Measurements from ENCODE around the gene FEZF1. TPM values are rescaled to one million over a fixed set of nuclear protein-coding genes. Genes with fewer than 3 reads are reported as not detected.

The FEZF1 gene
- total and polyA plus RNA-seq, 2 of the 4 experiments (the other 2 are of a cell fraction) = not detected

GRCh38 chr7:122303531-122304318 is 825 bp downstream of the FEZF1 start:
- in situ Hi-C loops (cut with MboI; ENCODE audit: low sequenced_read_pairs) = no loop called here
- intact Hi-C loops (cut with micrococcal nuclease) = no loop called here

More at GRCh38 chr7:122303531-122304318, 825 bp downstream of the FEZF1 start:
- no peaks in the 10 kb centered on the region for H3K79me1 ChIP-seq (ENCODE audit: low read depth in 1 of 2, low read length in 2 of 2)
- no peak overlapping the region for H2AK9ac ChIP-seq (replicated peaks; ENCODE audit: low read depth, low read length, poor library complexity)
- H3K4me3 ChIP-seq (ENCODE audit: insufficient read depth, low read depth, low read length) = no peak overlapping the region
- BruUV-seq (replicated peaks) = no TSS peak
- H3K9me1 ChIP-seq (ENCODE audit: insufficient read depth, low read length) = no peaks in the 10 kb centered on the region
- no peak overlapping the region for H4K8ac ChIP-seq (ENCODE audit: low read depth in 2 of 2, low read length in 2 of 2)
- dilution Hi-C loops (cut with HindIII; ENCODE audit: low sequenced_read_pairs, unreplicated experiment) = no loop called here
- H3K4ac ChIP-seq (ENCODE audit: low read depth, low read length) = no peak overlapping the region
- no peaks in the 10 kb centered on the region for H3K36me3 ChIP-seq (ENCODE audit: control insufficient read depth, insufficient read depth, low read length)
- H2BK5ac ChIP-seq (ENCODE audit: low read depth, low read length, poor library complexity, severe bottlenecking) = no peak overlapping the region
- ATAC-seq (ENCODE audit: low read depth) (no peak), DNase-seq (no peak)
- ChIA-PET CTCF (no interaction called here), POLR2A (ENCODE audit: unreplicated experiment) (no interaction called here)
- no peak overlapping the region for H2AK5ac ChIP-seq (ENCODE audit: low read depth, low read length)
- no peak overlapping the region for H3K23ac ChIP-seq (ENCODE audit: low read depth, low read length)
- H2BK20ac ChIP-seq (ENCODE audit: low read depth, low read length) = no peak overlapping the region
- no peak overlapping the region for H3K18ac ChIP-seq (ENCODE audit: low read depth, low read length)
- H2BK15ac ChIP-seq (ENCODE audit: low read depth, low read length) = no peak overlapping the region
- no peaks in the 10 kb centered on the region for H3K4me1 ChIP-seq (ENCODE audit: control insufficient read depth, insufficient read depth, low read length)
- 4% methylated on average over 19 of the region's 48 CpGs; no CpG with 5 or more reads in 1 of the 2 experiments for WGBS, 2 experiments (ENCODE audit: extremely low coverage in 2 of 2, insufficient read length in 1 of 2)
- H3K27ac ChIP-seq (ENCODE audit: insufficient read depth, low read length) = no peak overlapping the region
- H4K91ac ChIP-seq (ENCODE audit: insufficient read depth, low read depth, low read length) = no peak overlapping the region
- no peak overlapping the region for H4K5ac ChIP-seq (ENCODE audit: low read depth, low read length)
- no peak overlapping the region for H3K4me2 ChIP-seq (ENCODE audit: low read depth, low read length)
- no peak overlapping the region for H2AFZ ChIP-seq (replicated peaks; ENCODE audit: low read length, poor library complexity)
- no peak overlapping the region for H2BK120ac ChIP-seq (ENCODE audit: low read depth, low read length)
- H3K14ac ChIP-seq (replicated peaks; ENCODE audit: low read depth, low read length) = no peak overlapping the region
- TF ChIP-seq RFX5 (IDR thresholded peaks at IDR 0.05; ENCODE audit: low read depth, low read length) (no peak), MAZ (IDR thresholded peaks at IDR 0.05; ENCODE audit: borderline replicate concordance, low read depth, low read length) (no peak), CTCF (conservative IDR thresholded peaks at IDR 0.05; ENCODE audit: low read depth, low read length) (no peak), FOS (IDR thresholded peaks at IDR 0.05; ENCODE audit: low read depth, low read length) (no peak), RAD21 (IDR thresholded peaks at IDR 0.05; ENCODE audit: low read length) (no peak), SMC3 (IDR thresholded peaks at IDR 0.05; ENCODE audit: low read depth, low read length) (no peak)
- H3K56ac ChIP-seq (ENCODE audit: extremely low read depth, insufficient read depth, low read length) = no peak overlapping the region
- H4K20me1 ChIP-seq (ENCODE audit: insufficient read depth, low read length) = no peaks in the 10 kb centered on the region
- peaks cover 78% of the 10 kb centered on the region for H3K27me3 ChIP-seq (ENCODE audit: control insufficient read depth, insufficient read depth, low read length)
- H3K9me3 ChIP-seq (ENCODE audit: control insufficient read depth, insufficient read depth, low read length) = peaks cover 8% of the 10 kb centered on the region
- H3K9ac ChIP-seq (ENCODE audit: low read depth, low read length) = no peak overlapping the region

All from IMR-90 (cell line).